Panc1 (cell line): Measurements from ENCODE around the gene FHOD1. TPM values are rescaled to one million over a fixed set of nuclear protein-coding genes. Genes with fewer than 3 reads are reported as not detected.

Experiments
- ATAC-seq: fragments of 200-7000 bp; cut with Tn5 transposase; 2 replicates; pipeline ENCODE4 v1.9.1; 2020; ENCODE audit warnings: mild to moderate bottlenecking, moderate library complexity
- BruUV-seq: library from RNA; stranded (reverse); fragments of 400-500 nt; replicated peaks from 2 replicates; lab custom pipeline; 2021; lab: Mats Ljungman, UMichigan
- CTCF ChIA-PET: fragments of 300-600 bp; sonication (Branson Sonifier 250); formaldehyde crosslinking; loops from one replicate; lab custom pipeline; 2022; ENCODE audit warnings: antibody characterized with exemption; lab: Charles Lee
- POLR2A ChIA-PET: fragments of 300-600 bp; sonication (Branson Sonifier 250); formaldehyde crosslinking; loops from one replicate; lab custom pipeline; 2022; ENCODE audit warnings: antibody characterized with exemption; lab: Charles Lee
- DNase-seq: peaks from one replicate; pipeline ENCODE4 v3.0.0-alpha.2; 2010; ENCODE audit warnings: low read depth, low spot score
- H3K27ac ChIP-seq: 2 replicates; pipeline ENCODE4 v1.5.1; 2011; ENCODE audit warnings: mild to moderate bottlenecking, low read length, inconsistent platforms
- H3K27me3 ChIP-seq: fragments of 200-500 bp; sonication (Bioruptor generic); 2 replicates; pipeline ENCODE4 v1.6.0; 2014; ENCODE audit warnings: low read length, inconsistent platforms; ENCODE audit not compliant: control insufficient read depth, insufficient read depth
- H3K36me3 ChIP-seq: fragments of 200-500 bp; sonication (Bioruptor generic); 2 replicates; pipeline ENCODE4 v1.5.1; 2014; ENCODE audit warnings: inconsistent platforms, mild to moderate bottlenecking, low read length, moderate library complexity; ENCODE audit not compliant: control insufficient read depth, insufficient read depth
- H3K4me1 ChIP-seq: 2 replicates; pipeline ENCODE4 v1.5.1; 2011; ENCODE audit warnings: inconsistent platforms, mild to moderate bottlenecking, low read length, moderate library complexity; ENCODE audit not compliant: control insufficient read depth, insufficient read depth
- H3K4me3 ChIP-seq, 2 experiments: 2 replicates each; pipeline ENCODE4 v1.5.1; 2011 to 2012; ENCODE audit warnings: low read depth in 2 of 2, low read length in 2 of 2, mild to moderate bottlenecking in 2 of 2, inconsistent platforms in 1 of 2, moderate library complexity in 1 of 2
- H3K9me3 ChIP-seq: fragments of 200-500 bp; sonication (Bioruptor generic); 2 replicates; pipeline ENCODE4 v1.5.1; 2014; ENCODE audit warnings: low read depth, mild to moderate bottlenecking, inconsistent platforms, low read length, moderate library complexity; ENCODE audit not compliant: control insufficient read depth, insufficient read depth
- CTCF ChIP-seq: fragments of 450-650 bp; IDR thresholded peaks from 2 replicates; pipeline ENCODE4 v1.5.1; 2017; ENCODE audit warnings: mild to moderate bottlenecking
- POLR2AphosphoS5 ChIP-seq: IDR thresholded peaks from 2 replicates; pipeline ENCODE4 v1.6.1; 2012; ENCODE audit warnings: mild to moderate bottlenecking, low read depth, low read length, moderate library complexity
- SIN3A ChIP-seq: IDR thresholded peaks from 2 replicates; pipeline ENCODE4 v1.6.1; 2012; ENCODE audit warnings: low read depth, mild to moderate bottlenecking, low read length, moderate library complexity, borderline replicate concordance; ENCODE audit not compliant: insufficient read depth
- TCF7L2 ChIP-seq: IDR thresholded peaks from 2 replicates; pipeline ENCODE4 v1.6.1; 2011; ENCODE audit warnings: mild to moderate bottlenecking, low read depth, low read length, inconsistent platforms
- in situ Hi-C: cut with HindIII; loops from 2 replicates; pipeline ENCODE4 v1.10.0; 2016; ENCODE audit warnings: low sequenced_read_pairs, low pct_unique_long_range_greater_than_20kb
- intact Hi-C: fragments of 100-400 bp; cut with micrococcal nuclease; formaldehyde crosslinking; loops from one replicate; pipeline ENCODE4 v1.10.0; 2022; ENCODE audit not compliant: unreplicated experiment
- total RNA-seq: library from RNA; stranded (reverse); gene quantifications from one replicate; pipeline ENCODE4 v1.2.1, GENCODE V29; 2021; ENCODE audit not compliant: unreplicated experiment
- TF ChIP-seq, protein P1 (sequence below), 2 experiments: IDR thresholded peaks; 2 replicates each; pipeline ENCODE4 v1.6.1; 2011 to 2012; ENCODE audit warnings: low read depth in 2 of 2, control low read depth in 1 of 2, low read length in 1 of 2, mild to moderate bottlenecking in 1 of 2, moderate library complexity in 1 of 2; ENCODE audit not compliant: insufficient read depth in 1 of 2

FHOD1 gene
- total RNA-seq, 1 experiment from 2014 or later: 9.3 TPM

DNA sequence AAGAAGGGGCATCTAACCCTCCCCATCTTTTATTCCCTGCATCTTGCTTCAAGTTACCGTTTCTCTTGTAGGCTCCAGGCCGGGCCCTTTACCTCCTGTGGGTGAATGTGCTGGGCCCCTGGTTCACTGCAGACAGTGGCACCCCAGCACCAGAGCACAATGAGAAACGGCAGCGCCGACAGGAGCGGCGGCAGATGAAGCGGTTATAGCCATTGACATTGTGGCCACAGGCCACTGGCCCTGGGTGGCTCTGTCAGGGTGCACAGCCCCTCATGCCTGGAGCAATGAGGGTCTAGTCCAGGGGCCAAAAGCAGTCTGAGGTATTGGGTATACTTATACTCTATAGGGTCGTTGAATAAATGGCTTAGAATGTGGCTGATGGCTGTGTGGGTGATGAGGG, 18.4 kb downstream of the FHOD1 start:
- no peaks in the 10 kb centered on the region for H3K9me3 ChIP-seq
- no peak for DNase-seq
- no peak for ATAC-seq
- H3K27ac ChIP-seq: no peak overlapping the region
- TF ChIP-seq TCF7L2 (no peak), POLR2AphosphoS5 (no peak), SIN3A (no peak), CTCF (no peak)
- TF ChIP-seq, protein P1, sequence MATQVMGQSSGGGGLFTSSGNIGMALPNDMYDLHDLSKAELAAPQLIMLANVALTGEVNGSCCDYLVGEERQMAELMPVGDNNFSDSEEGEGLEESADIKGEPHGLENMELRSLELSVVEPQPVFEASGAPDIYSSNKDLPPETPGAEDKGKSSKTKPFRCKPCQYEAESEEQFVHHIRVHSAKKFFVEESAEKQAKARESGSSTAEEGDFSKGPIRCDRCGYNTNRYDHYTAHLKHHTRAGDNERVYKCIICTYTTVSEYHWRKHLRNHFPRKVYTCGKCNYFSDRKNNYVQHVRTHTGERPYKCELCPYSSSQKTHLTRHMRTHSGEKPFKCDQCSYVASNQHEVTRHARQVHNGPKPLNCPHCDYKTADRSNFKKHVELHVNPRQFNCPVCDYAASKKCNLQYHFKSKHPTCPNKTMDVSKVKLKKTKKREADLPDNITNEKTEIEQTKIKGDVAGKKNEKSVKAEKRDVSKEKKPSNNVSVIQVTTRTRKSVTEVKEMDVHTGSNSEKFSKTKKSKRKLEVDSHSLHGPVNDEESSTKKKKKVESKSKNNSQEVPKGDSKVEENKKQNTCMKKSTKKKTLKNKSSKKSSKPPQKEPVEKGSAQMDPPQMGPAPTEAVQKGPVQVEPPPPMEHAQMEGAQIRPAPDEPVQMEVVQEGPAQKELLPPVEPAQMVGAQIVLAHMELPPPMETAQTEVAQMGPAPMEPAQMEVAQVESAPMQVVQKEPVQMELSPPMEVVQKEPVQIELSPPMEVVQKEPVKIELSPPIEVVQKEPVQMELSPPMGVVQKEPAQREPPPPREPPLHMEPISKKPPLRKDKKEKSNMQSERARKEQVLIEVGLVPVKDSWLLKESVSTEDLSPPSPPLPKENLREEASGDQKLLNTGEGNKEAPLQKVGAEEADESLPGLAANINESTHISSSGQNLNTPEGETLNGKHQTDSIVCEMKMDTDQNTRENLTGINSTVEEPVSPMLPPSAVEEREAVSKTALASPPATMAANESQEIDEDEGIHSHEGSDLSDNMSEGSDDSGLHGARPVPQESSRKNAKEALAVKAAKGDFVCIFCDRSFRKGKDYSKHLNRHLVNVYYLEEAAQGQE (IDR thresholded peaks at IDR 0.05; ENCODE audit: insufficient read depth in 1 of 2, low read depth in 2 of 2, low read length in 1 of 2): no peak
- no TSS peak for BruUV-seq
- ChIA-PET POLR2A (no interaction called here), CTCF (no interaction called here)
- H3K4me3 ChIP-seq: no peak overlapping the region
- peaks cover 5% of the 10 kb centered on the region; the same call in 1 of the 2 replicates for H3K36me3 ChIP-seq
- intact Hi-C loops: no loop called here
- in situ Hi-C loops: no loop called here
- peaks cover 4% of the 10 kb centered on the region; the same call in 1 of the 2 replicates for H3K4me1 ChIP-seq
- no peaks in the 10 kb centered on the region for H3K27me3 ChIP-seq

- peak overlapping the region; percentile 88; the same call in 1 of the 2 replicates for H3K27ac ChIP-seq
- DNase-seq: no peak
- BruUV-seq: no TSS peak
Observed at GRCh38 chr16:67228034-67228785, 19.1 kb downstream of the FHOD1 start.

More at GRCh38 chr16:67228034-67228785, 19.1 kb downstream of the FHOD1 start:
- CTCF ChIA-PET: no interaction called here
- TF ChIP-seq TCF7L2: no peak
- no peak for TF ChIP-seq CTCF
- TF ChIP-seq SIN3A: no peak
- TF ChIP-seq, protein P1 (IDR thresholded peaks at IDR 0.05; ENCODE audit: insufficient read depth in 1 of 2, low read depth in 2 of 2, low read length in 1 of 2): no peak
- no peak for TF ChIP-seq POLR2AphosphoS5
- no peaks in the 10 kb centered on the region for H3K27me3 ChIP-seq
- H3K9me3 ChIP-seq: no peaks in the 10 kb centered on the region
- peak overlapping the region; percentile 67 to 99 for H3K4me3 ChIP-seq
- H3K4me1 ChIP-seq: peaks cover 4% of the 10 kb centered on the region; the same call in 1 of the 2 replicates
- in situ Hi-C loops (no loop called here), intact Hi-C loops (no loop called here)
- POLR2A ChIA-PET: no interaction called here
- H3K36me3 ChIP-seq: peaks cover 5% of the 10 kb centered on the region; the same call in 1 of the 2 replicates
- ATAC-seq: no peak
